ENCODE measurements around the gene RUFY3.
"Not testable (repeated sequence)": the region's sequence is repeated elsewhere in the genome, so short reads cannot be mapped to it uniquely, and the experiment has no call there.

RUFY3 gene

DNA sequence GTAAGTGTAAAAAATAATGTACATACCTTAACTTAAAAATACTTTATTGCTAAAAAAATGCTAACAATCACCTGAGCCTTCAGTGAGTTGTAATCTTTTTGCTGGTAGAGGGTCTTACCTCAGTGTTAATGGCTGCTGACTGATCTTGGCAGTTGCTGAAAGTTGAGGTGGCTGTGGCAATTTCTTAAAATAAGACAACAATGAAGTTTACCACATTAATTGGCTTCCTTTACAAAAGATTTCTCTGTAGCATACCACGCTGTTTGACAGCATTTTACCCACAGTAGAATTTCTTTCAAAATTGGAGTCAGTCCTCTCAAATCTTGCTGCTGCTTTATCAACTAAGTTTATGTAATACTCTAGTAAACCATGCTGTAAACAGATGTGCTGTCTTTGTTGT lies 47.6 kb downstream of the RUFY3 start:
- not testable (repeated sequence) for DNase-seq (ENCODE audit: extremely low read depth in 1 of 2, low read depth in 1 of 2)

- no peak for DNase-seq (ENCODE audit: extremely low read depth in 1 of 2, low read depth in 1 of 2)
Measured at GRCh38 chr4:70772929-70773555, 51.3 kb downstream of the RUFY3 start.

GRCh38 chr4:70778888-70779422 lies 57.2 kb downstream of the RUFY3 start:
- DNase-seq (ENCODE audit: extremely low read depth in 1 of 2, low read depth in 1 of 2), result no peak

DNA sequence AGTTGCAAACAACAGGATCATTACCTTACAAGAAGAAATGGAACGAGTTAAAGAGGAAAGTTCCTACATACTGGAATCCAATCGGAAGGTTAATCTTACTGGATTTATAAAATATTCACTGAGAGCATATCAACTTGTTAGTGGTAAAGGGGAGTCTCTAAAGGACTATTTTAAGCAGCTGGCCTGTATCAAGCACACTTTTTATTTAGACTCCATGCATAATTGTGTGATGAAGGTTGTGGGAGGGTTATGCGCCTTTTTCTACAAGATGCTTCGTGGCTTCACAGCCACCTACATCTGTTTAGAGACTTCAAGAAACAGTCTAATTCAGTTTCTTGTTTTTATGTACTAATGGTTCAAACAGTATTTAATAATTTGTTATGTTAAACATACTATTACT lies 61.3 kb downstream of the RUFY3 start:
- DNase-seq (ENCODE audit: extremely low read depth in 1 of 2, low read depth in 1 of 2), result no peak

DNA sequence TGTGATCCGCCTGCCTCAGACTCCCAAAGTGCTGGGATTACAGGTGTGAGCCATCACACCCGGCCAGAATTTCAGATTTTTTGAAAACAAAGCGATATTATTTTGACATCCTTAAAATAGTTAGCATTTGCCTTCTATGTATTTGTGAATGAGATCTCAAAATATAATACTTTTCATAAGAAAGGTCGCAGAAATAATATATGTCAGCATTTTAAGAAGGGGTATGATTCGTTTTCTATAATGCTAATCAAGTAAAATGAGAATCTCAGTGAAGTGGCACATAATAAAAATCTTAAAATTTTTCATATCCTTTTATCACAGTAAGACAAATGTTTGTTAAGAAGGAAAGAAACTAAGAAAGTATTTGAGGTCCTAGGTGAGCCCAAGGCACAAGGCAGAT lies 65.7 kb downstream of the RUFY3 start:
- DNase-seq (ENCODE audit: extremely low read depth in 1 of 2, low read depth in 1 of 2), result no peak

- DNase-seq (ENCODE audit: extremely low read depth in 1 of 2, low read depth in 1 of 2), result no peak
Measured at GRCh38 chr4:70788733-70789132, 67.0 kb downstream of the RUFY3 start.

GRCh38 chr4:70793626-70794025 lies 71.9 kb downstream of the RUFY3 start:
- DNase-seq (ENCODE audit: extremely low read depth in 1 of 2, low read depth in 1 of 2), result no peak

- DNase-seq (ENCODE audit: extremely low read depth in 1 of 2, low read depth in 1 of 2), result no peak
Measured at GRCh38 chr4:70801265-70801809, 79.6 kb downstream of the RUFY3 start.

DNA sequence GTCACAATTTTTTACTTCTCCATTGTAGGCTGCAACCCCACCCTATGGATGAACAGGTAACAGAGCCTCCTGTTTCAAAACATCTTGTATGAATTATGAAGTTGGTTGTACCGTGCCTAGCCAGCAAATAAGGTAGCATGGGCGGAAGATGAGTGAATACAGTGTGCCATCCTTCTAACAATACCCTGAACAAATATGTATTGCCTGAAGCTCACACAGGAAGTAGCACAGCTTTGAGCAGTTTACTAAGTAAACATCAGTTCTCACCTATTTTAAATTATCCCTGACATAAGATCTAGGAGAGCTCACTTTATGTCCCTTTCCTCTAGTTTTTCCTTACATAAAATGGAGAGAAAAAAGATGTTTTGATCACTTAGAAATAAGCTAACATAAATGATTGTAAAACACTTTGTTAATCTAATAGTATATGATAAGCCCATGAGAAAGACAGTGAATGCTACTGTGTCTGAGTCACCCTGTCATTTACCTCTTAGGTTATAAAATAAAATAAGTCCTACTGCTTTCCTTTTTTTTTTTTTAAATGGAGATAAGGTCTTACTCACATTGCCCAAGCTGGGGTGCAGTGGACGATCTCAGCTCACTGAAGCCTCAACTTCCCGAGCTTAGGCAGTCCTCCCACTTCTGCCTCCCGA lies 81.3 kb downstream of the RUFY3 start:
- DNase-seq (ENCODE audit: extremely low read depth in 1 of 2, low read depth in 1 of 2), result no peak

GRCh38 chr4:70808151-70808550 lies 86.4 kb downstream of the RUFY3 start:
- DNase-seq (ENCODE audit: extremely low read depth in 1 of 2, low read depth in 1 of 2), result no peak

DNA sequence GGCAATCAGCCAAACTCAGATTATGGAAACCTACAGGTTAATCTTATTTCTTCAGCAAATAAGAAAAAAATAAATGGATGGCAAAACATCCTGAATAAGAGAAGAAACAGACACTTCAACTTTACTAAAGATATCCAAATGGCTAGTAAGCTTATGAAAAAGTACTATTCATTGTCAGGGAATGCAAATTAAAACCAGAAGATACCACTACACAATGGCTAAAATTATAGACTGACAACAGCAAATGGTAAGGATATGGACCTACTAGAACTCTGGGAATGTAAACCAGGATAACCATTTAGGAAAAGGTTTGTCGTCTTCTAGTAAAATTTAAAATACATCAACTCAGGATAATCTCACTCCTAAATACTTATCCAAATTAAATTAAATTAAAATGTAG lies 93.6 kb downstream of the RUFY3 start:
- DNase-seq (ENCODE audit: extremely low read depth in 1 of 2, low read depth in 1 of 2), result no peak

- no peak for DNase-seq (ENCODE audit: extremely low read depth in 1 of 2, low read depth in 1 of 2)
Measured at GRCh38 chr4:70816894-70817293, 95.1 kb downstream of the RUFY3 start.

GRCh38 chr4:70818173-70818855 lies 96.5 kb downstream of the RUFY3 start:
- no peak for DNase-seq (ENCODE audit: extremely low read depth in 1 of 2, low read depth in 1 of 2)

DNA sequence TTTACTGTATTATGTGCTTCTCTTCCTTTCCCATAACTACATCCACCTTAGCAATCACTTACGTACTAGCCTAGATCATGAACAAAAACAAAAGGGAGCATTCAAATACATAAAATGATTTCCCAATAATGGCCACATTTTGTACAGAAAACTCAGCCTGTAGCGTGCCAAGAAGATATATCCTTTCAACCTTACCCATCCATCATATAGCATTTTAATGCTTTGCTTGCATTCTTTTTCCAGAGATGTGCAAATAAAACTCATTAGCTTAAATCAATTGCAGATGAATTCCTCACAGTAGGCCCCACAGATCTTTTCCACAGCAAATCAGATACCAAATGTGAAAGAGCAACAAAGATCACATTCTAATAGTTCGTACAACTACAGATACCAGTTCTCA lies 97.2 kb downstream of the RUFY3 start:
- DNase-seq (ENCODE audit: extremely low read depth in 1 of 2, low read depth in 1 of 2), result no peak

GRCh38 chr4:70829015-70829414 lies 107.3 kb downstream of the RUFY3 start:
- no peak for DNase-seq (ENCODE audit: extremely low read depth in 1 of 2, low read depth in 1 of 2)

DNA sequence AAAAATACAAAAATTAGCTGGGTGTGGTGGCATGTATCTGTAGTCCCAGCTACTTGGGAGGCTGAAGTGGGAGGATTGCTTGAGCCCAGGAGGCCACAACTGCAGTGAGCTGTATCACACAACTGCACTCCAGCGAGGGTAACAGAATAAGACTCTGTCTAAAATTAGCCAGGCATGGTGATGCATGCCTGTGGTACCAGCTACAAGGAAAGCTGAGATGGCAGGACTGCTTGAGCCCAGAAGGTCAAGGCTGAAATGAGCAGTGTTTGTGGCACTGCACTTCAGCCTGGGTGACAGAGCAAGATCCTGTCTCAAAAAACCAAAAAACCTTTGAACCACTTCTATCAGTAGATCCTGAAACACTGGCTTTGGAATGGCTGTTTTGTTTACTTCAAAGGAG lies 107.7 kb downstream of the RUFY3 start:
- no peak for DNase-seq (ENCODE audit: extremely low read depth in 1 of 2, low read depth in 1 of 2)

DNA sequence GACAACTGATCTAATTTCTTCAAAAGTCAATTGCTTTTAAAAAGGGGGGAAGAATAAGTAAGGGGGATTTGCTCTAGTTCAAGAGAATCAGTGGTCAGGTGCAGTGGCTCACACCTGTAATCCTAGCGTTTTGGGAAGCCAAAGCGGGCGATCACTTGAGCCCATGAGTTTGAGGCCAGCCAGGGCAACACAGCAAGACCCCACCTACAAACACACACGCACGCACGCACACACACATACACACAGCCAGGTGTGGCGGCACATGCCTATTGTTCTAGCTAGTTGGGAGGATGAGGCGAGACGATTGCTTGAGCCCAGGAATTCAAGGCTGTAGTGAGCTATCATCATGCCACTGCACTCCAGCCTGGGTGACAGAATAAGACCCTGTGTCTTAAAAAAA lies 108.3 kb downstream of the RUFY3 start:
- DNase-seq (ENCODE audit: extremely low read depth in 1 of 2, low read depth in 1 of 2), result no peak

- no peak for DNase-seq (ENCODE audit: extremely low read depth in 1 of 2, low read depth in 1 of 2)
Measured at GRCh38 chr4:70831293-70831692, 109.5 kb downstream of the RUFY3 start.

DNA sequence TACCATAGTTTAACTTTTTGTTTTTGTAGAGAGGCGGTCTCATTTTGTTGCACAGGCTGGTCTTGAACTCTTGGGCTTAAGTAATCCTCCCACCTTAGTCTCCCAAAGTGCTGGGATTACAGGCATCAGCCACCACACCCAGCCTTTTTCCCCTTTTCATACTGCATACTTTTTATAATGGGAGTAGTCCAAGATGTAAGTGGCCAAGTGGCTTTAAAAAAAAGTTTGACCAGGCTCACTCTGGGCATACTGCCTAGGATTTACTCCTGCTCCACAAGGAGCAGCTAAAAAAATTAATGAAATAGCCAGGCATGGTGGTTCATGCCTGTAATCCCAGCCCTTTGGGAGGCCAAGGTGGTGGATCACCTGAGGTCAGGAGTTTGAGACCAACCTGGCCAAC lies 111.9 kb downstream of the RUFY3 start:
- no peak for DNase-seq (ENCODE audit: extremely low read depth in 1 of 2, low read depth in 1 of 2)

- no peak for DNase-seq (ENCODE audit: extremely low read depth in 1 of 2, low read depth in 1 of 2)
Measured at GRCh38 chr4:70836081-70836480, 114.3 kb downstream of the RUFY3 start.

GRCh38 chr4:70838204-70838603 lies 116.4 kb downstream of the RUFY3 start:
- no peak for DNase-seq (ENCODE audit: extremely low read depth in 1 of 2, low read depth in 1 of 2)
